ENCODE measurements around the gene TLR3. TPM values are rescaled to one million over a fixed set of nuclear protein-coding genes. Genes with fewer than 3 reads are reported as not detected.

TLR3 gene
- total and polyA plus RNA-seq, 7 donors, result 1.8 to 8.2 (median 3.1) TPM

GRCh38 chr4:186027405-186027804 is 41.6 kb upstream of the TLR3 start:
- DNase-seq, result no peak
- Histone ChIP-seq H3K4me3 (no peak overlapping the region), H3K9me3 (no peaks in the 10 kb centered on the region), H3K36me3 (no peaks in the 10 kb centered on the region), H3K27me3 (no peaks in the 10 kb centered on the region), H3K27ac (peak overlapping the region; percentile 85 to 90 (median 88)), H3K4me1 (peaks cover 0 to 64% (median 60%) of the 10 kb centered on the region in 4 donors)
- no peak for TF ChIP-seq POLR2A (IDR thresholded peaks at IDR 0.05)
- TF ChIP-seq EP300 (IDR thresholded peaks at IDR 0.05), result no peak
- TF ChIP-seq POLR2AphosphoS5 (IDR thresholded peaks at IDR 0.05), result no peak
- TF ChIP-seq CTCF (IDR thresholded peaks at IDR 0.05), result no peak
- intact Hi-C loops (cut with DNase I), result loop anchor here (5.0 kb wide), 2 partner anchors 190 to 215 kb away; partner anchors contain the start of gene SORBS2
- 68 to 87% methylated on average over 5 of the region's 5 CpGs for WGBS, 2 donors

GRCh38 chr4:186029571-186030398 is 39.2 kb upstream of the TLR3 start:
- WGBS, 2 donors, result 46 to 54% methylated on average over 11 of the region's 11 CpGs
- Histone ChIP-seq H3K27me3 (no peaks in the 10 kb centered on the region), H3K4me1 (peaks cover 0 to 70% (median 67%) of the 10 kb centered on the region in 4 donors), H3K27ac (peak overlapping the region; percentile 85 to 90 (median 88)), H3K9me3 (no peaks in the 10 kb centered on the region), H3K36me3 (no peaks in the 10 kb centered on the region), H3K4me3 (peak overlapping the region in 3 of 4 donors; percentile 14 to 21 (median 20))
- peak in 3 of 4 donors; percentile 11 to 63 (median 38) for TF ChIP-seq EP300 (IDR thresholded peaks at IDR 0.05)
- no peak for TF ChIP-seq POLR2A (IDR thresholded peaks at IDR 0.05)
- TF ChIP-seq POLR2AphosphoS5 (IDR thresholded peaks at IDR 0.05), result peak; percentile 43 to 81 (median 78)
- intact Hi-C loops (cut with DNase I), result loop anchor here (2.0 to 10.0 kb wide), 6 partner anchors 192 to 825 kb away; partner anchors contain the start of genes CFAP97, PDLIM3, SNX25 and SORBS2
- DNase-seq, result peak; percentile 90

GRCh38 chr4:186030399-186030775 is 38.6 kb upstream of the TLR3 start:
- peak overlapping the region in 3 of 4 donors; percentile 14 to 21 (median 20) for H3K4me3 ChIP-seq
- TF ChIP-seq POLR2AphosphoS5 (IDR thresholded peaks at IDR 0.05), result no peak
- no peak for TF ChIP-seq POLR2A (IDR thresholded peaks at IDR 0.05)
- no peaks in the 10 kb centered on the region for H3K9me3 ChIP-seq
- WGBS, 2 donors, result 62 to 75% methylated on average over 4 of the region's 4 CpGs
- H3K4me1 ChIP-seq, result peaks cover 0 to 67% (median 62%) of the 10 kb centered on the region in 4 donors
- no peaks in the 10 kb centered on the region for H3K27me3 ChIP-seq
- H3K27ac ChIP-seq, result peak overlapping the region; percentile 85 to 90 (median 88)
- DNase-seq, result no peak
- intact Hi-C loops (cut with DNase I), result loop anchor here (5.0 to 10.0 kb wide), 3 partner anchors 293 to 826 kb away; partner anchors contain the start of genes CFAP97, PDLIM3 and SNX25
- H3K36me3 ChIP-seq, result no peaks in the 10 kb centered on the region

GRCh38 chr4:186030795-186031194 is 38.2 kb upstream of the TLR3 start:
- 61 to 84% methylated on average over 3 of the region's 3 CpGs for WGBS, 2 donors
- Histone ChIP-seq H3K4me1 (peaks cover 0 to 63% (median 58%) of the 10 kb centered on the region in 4 donors), H3K36me3 (no peaks in the 10 kb centered on the region), H3K4me3 (no peak overlapping the region), H3K27me3 (no peaks in the 10 kb centered on the region), H3K27ac (peak overlapping the region; percentile 85 to 90 (median 88)), H3K9me3 (no peaks in the 10 kb centered on the region)
- intact Hi-C loops (cut with DNase I), result loop anchor here (5.0 to 10.0 kb wide), 3 partner anchors 293 to 826 kb away; partner anchors contain the start of genes CFAP97, PDLIM3 and SNX25
- TF ChIP-seq EP300 (IDR thresholded peaks at IDR 0.05), result no peak
- no peak for TF ChIP-seq CTCF (IDR thresholded peaks at IDR 0.05)
- no peak for TF ChIP-seq POLR2A (IDR thresholded peaks at IDR 0.05)
- TF ChIP-seq POLR2AphosphoS5 (IDR thresholded peaks at IDR 0.05), result no peak
- DNase-seq, result no peak

GRCh38 chr4:186032259-186032658 is 36.7 kb upstream of the TLR3 start:
- no peak for DNase-seq
- intact Hi-C loops (cut with DNase I), result loop anchor here (5.0 to 10.0 kb wide), 3 partner anchors 295 to 827 kb away; partner anchors contain the start of genes CFAP97, PDLIM3 and SNX25
- peak in 1 of 4 experiments; percentile 27 for TF ChIP-seq CTCF (IDR thresholded peaks at IDR 0.05)
- no peak for TF ChIP-seq EP300 (IDR thresholded peaks at IDR 0.05)
- Histone ChIP-seq H3K9me3 (no peaks in the 10 kb centered on the region), H3K36me3 (no peaks in the 10 kb centered on the region), H3K4me1 (peaks cover 0 to 48% (median 43%) of the 10 kb centered on the region in 4 donors), H3K27me3 (no peaks in the 10 kb centered on the region), H3K27ac (peak overlapping the region; percentile 85 to 90 (median 88)), H3K4me3 (no peak overlapping the region)
- WGBS, 2 donors, result 30 to 39% methylated on average over 1 of the region's 1 CpG

Data from sigmoid colon (tissue), 7 donors.